OCI-M2 (cell line): Measurements from ENCODE around the gene JAGN1.
"Not testable (repeated sequence)": the region's sequence is repeated elsewhere in the genome, so short reads cannot be mapped to it uniquely, and the experiment has no call there.

Experiments
- DNase-seq: peaks from one replicate; lab custom pipeline; 2025; ENCODE audit not compliant: unreplicated experiment; lab: John Stamatoyannopoulos, UW

JAGN1 gene

GRCh38 chr3:9897408-9898372 is 7.3 kb downstream of the JAGN1 start:
- DNase-seq = no peak

GRCh38 chr3:9898467-9899241 is 8.2 kb downstream of the JAGN1 start:
- DNase-seq = no peak

- no peak for DNase-seq
Measured at GRCh38 chr3:9899289-9899791, 8.9 kb downstream of the JAGN1 start.

DNA sequence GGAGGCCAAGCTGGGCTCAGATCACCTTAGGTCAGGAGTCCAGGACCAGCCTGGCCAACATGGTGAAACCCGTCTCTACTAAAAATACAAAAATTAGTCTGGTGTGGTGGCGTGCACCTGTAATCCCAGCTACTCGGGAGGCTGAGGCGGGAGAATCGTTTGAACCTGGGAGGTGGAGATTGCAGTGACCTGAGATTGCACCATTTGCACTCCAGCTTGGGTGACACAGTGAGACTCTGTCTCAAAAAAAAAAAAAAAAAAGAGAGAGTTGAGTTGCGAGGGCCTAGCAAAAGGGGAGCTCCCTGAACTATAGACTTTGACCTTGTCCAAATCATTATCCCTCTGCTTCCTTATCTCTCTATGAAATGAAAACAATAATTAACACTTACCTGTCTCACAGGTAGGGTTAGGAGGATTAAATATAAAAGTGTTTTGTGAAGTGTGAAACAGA is 10.6 kb downstream of the JAGN1 start:
- not testable (repeated sequence) for DNase-seq

DNA sequence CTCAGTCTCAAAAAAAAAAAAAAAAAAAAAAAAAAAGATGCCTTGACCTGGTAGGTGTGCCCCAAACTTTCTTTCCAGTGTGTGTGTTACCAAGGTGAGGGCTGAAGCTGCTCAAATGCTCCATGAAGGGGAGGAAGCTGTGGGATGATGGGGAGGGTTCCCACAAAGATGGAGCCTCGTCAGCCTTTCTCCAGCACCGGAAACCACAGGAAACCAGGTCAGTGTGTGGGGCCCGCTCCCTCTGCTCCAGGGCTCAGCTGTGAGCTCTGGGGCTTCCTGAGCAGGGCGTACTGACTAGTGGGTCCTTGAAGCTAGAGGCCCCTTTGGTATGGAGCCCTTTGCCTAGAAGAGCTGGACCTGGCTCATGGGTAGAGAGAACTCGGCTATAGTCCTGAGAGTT is 11.6 kb downstream of the JAGN1 start:
- no peak for DNase-seq

DNA sequence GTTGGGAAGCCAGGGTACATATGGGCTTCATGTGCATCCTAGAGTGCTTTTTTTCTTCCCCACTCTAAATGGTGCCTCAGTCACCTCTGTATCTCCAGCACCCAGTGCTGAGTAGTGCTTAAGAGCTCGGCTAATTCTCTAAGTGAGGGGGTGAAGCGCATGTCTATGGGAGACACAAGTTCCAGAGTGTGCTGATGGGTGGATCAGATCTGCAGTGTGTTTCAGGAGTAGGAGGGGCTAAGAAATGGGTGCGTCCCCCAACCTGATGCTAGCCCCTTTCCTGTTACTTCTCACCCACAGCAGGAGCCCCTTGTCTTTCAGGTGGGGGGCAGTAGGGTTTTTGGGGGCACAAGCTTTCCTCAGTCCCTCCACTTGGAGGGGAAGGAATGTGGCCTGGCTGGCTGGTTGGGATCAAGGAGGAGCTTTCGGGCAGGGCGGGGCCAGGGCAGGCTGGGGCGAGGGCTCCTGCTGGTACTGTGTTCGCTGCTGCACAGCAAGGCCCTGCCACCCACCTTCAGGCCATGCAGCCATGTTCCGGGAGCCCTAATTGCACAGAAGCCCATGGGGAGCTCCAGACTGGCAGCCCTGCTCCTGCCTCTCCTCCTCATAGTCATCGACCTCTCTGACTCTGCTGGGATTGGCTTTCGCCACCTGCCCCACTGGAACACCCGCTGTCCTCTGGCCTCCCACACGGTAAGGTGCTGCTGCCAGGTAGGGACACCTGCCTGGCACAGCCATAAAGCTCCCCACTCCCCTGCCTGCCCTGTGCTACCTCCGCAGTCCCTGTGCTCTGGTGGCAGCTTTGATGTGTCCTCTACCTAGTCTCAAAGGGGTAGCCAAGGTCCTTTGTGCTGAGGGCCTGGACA is 12.2 kb downstream of the JAGN1 start, which contains the start of gene IL17RE:
TSS of gene IL17RE (plus strand) at position 477 of the 866 bp plus-strand sequence. CDS start at position 562, 85 bp downstream.
- DNase-seq = no peak

DNA sequence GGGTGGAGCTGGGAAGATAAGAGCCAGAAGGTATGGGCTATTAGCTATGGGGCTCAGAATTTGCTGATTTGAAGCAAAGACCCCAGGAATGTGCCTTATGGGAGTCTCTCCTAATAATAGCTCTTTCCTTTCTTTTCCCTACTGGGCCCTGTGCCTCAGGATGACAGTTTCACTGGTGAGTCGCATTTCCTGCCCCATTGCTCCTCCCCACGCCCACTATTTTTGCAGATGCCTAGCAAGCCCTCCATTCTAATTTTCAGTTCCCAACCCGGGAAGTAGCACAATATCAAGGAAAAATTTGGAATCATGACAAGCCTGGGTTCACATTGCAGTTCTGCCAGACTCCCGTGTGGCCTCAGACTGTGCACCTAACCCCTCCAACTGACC is 12.8 kb downstream of the JAGN1 start:
- no peak for DNase-seq

DNA sequence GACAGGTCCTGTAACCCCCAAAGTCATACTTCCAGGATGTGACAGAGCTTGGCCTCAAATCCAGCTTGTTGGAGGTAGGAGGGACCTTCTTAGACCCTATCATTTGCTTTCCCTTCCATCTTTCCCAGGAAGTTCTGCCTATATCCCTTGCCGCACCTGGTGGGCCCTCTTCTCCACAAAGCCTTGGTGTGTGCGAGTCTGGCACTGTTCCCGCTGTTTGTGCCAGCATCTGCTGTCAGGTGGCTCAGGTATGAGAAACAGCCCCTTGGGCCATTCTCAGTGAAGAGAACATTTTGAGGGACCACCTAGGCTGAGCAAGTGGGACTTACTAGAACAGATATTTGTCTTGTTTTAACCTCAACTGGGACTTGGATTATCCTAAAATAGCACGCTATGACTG is 13.5 kb downstream of the JAGN1 start:
- no peak for DNase-seq

- DNase-seq = no peak
Measured at GRCh38 chr3:9906480-9906879, 16.1 kb downstream of the JAGN1 start.

DNA sequence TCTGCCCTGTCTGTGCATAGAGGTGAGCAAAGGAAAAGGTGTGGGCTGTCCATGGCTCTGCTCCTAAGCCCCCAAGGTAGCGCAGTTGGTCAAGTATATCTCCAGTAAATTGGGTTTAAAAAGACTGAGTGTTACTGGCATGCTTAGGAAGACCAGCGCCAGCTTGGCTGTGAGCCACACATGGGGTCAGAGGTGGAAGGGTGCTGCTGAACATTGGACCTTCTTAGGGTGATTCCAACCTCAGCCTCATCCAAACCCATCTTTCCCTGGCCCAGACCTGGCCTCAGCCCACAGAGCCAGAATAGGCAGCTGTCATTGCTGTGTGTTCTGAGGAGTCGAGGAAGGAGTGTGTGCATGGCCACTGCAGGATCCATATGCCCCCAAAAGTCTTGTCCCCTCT is 17.9 kb downstream of the JAGN1 start:
- no peak for DNase-seq

- DNase-seq = no peak
Measured at GRCh38 chr3:9909221-9910013, 19.0 kb downstream of the JAGN1 start.

DNA sequence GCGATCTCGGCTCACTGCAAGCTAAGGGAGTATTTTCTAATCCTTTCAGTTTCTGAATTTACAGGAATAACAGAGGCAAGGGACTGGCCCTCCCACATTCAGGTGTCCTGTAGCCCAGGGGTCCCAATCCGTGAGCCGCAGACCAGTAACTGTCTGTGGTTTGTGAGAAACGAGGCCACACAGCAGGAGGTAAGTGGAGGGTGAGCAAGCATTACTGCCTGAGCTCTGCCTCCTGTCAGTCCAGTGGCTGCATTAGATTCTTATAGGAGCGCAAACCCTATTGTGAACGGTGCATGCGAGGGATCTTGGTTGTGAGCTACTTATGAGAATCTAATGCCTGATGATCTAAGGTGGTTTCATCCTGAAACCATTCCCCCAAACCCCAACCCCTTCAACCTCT is 21.5 kb downstream of the JAGN1 start:
- no peak for DNase-seq

DNA sequence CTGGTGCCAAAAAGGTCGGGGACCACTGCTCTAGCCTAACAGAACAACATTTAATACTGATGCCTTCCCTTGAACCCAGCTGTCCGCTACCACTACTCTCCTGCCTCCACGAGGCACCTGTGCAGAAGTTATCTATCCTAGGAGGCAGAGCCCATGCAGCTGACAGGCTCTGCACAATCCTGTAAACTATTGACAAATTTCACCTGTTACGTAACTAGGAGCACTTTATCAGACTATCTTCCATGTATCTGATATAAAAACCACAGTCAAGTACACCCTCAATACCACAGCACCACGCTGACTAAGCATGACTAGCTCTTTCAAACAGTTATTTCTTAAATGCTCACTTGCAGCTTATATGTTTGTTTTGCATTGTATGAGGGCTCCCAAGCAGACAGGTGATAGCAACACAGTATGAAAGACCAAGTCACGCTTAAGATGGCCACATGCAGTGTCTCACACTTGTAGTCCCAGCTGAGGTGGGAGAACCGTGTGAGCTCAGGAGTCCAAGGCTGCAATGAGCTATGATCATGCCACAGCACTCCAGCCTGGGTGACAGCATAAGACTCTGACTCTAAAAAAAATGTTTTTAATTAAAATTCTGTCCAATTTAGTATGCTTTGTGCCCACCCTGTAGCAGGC is 22.0 kb downstream of the JAGN1 start:
- DNase-seq = no peak

DNA sequence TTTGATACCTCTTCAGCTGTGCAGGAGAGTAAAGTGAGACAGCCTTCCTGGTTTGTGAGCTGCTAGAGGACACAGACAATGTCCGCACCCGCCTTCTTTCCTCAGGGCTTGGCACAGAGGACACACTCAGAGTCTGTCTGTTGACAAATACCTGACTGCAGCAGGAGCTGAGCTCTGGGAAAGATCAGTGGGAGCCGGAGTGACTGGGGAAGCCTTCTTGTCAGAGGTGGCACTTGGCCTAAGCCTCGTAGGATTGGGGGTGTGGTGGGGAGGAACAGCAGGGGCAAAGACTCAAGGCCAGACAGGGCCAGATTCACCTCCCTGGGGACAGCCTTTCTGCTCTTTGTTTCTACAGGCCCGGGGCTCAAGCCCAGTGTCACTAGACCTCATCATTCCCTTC is 23.2 kb downstream of the JAGN1 start:
- DNase-seq = no peak

- no peak for DNase-seq
Measured at GRCh38 chr3:9914011-9914410, 23.6 kb downstream of the JAGN1 start.

DNA sequence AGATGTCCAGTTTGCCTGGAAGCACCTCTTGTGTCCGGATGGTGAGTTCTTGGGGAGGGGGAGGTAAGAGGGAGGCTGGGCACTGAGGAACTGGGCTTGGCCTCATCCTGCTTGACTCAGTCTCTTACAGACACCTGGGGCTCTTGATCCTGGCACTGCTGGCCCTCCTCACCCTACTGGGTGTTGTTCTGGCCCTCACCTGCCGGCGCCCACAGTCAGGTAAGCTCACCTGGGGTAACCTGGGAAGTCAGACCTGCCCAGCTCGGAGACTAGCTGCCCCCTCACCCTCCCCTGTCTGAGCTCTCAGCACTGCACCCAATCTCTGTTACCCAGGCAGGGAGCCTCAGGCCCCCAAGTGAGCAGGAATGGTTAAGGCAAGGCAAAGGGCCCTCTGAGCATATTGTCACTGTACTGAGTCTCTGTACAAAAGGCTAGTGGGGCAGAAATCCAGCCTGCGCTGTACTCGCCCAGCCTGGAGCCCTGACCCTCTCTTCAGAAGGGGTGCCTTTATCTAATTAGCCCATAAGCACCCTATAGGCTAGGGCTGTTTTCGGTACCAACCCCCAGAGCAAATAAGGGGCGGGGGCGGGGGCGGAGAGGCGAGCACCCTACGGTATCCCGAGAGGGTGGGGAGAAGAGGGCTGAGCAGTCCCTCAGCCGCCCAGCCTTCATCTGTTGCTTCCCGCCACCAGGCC is 24.3 kb downstream of the JAGN1 start:
- no peak for DNase-seq

DNA sequence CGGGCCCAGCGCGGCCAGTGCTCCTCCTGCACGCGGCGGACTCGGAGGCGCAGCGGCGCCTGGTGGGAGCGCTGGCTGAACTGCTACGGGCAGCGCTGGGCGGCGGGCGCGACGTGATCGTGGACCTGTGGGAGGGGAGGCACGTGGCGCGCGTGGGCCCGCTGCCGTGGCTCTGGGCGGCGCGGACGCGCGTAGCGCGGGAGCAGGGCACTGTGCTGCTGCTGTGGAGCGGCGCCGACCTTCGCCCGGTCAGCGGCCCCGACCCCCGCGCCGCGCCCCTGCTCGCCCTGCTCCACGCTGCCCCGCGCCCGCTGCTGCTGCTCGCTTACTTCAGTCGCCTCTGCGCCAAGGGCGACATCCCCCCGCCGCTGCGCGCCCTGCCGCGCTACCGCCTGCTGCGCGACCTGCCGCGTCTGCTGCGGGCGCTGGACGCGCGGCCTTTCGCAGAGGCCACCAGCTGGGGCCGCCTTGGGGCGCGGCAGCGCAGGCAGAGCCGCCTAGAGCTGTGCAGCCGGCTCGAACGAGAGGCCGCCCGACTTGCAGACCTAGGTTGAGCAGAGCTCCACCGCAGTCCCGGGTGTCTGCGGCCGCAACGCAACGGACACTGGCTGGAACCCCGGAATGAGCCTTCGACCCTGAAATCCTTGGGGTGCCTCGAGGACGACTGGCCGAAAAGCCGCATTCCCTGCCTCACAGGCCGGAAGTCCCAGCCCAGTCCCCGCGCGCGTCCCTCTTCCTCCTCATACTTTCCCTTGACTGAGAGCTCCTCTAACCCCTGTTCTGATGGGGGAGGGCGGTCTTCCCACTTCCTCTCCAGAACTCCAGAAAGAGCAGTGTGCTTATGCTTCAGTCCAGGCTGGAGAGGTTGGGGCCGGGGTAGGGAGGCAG is 25.1 kb downstream of the JAGN1 start:
- no peak for DNase-seq

DNA sequence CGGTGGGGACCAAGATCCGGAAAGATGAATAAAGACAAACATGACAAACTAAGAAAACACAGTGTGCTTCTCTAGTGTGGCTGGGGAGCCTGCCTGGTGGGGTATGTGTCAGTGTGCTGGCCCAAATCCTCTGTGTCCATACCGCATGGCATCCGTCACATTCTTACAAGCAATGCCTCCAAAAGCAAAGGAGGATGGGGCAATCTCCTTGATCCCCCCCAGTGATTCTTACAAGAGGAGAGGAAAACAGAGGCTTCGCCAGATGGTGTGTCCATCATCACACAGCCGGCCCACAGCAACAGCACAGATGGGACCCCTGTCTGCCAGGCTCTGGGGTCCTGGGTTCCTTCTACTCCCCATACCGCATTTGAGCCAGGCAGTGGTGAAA is 25.9 kb downstream of the JAGN1 start:
- DNase-seq = no peak
